Measurements from ENCODE around the gene MAN2A1. TPM values are rescaled to one million over a fixed set of nuclear protein-coding genes. Genes with fewer than 3 reads are reported as not detected.

The MAN2A1 gene
- total and polyA plus RNA-seq, 12 donors: 11.7 to 123 (median 83.2) TPM

DNA sequence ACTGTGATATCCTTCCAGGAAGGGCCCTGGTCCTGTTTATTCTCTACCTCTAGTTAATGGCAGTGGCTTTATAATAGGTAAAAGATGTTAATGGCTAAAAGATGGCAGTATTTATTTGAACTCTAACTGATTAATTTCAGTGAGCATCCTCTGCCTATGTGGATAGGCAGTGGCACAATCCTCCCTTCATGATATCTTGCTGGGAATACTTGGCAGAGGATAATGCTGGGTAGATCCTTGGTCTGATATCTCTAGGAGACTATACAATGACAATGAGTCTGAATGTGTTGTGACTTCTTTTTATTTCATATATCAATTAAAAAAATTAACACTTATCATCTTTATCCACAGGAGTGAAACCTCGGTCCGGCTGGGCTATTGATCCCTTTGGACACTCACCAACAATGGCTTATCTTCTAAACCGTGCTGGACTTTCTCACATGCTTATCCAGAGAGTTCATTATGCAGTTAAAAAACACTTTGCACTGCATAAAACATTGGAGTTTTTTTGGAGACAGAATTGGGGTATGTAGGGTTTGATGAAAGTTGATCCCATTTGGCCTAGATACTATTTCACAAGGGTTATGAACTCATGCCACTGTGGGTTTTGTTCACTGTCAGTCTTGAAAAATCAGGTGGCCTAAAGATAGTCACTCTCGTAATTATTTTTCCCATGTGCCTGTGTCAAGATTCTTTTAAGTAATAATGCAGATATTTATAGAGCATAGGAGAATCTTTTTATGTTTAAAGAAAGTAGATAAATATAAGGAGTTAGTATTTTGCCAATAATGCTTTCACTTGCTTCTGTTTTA, 77.7 kb downstream of the MAN2A1 start:
- TF ChIP-seq, protein P1, sequence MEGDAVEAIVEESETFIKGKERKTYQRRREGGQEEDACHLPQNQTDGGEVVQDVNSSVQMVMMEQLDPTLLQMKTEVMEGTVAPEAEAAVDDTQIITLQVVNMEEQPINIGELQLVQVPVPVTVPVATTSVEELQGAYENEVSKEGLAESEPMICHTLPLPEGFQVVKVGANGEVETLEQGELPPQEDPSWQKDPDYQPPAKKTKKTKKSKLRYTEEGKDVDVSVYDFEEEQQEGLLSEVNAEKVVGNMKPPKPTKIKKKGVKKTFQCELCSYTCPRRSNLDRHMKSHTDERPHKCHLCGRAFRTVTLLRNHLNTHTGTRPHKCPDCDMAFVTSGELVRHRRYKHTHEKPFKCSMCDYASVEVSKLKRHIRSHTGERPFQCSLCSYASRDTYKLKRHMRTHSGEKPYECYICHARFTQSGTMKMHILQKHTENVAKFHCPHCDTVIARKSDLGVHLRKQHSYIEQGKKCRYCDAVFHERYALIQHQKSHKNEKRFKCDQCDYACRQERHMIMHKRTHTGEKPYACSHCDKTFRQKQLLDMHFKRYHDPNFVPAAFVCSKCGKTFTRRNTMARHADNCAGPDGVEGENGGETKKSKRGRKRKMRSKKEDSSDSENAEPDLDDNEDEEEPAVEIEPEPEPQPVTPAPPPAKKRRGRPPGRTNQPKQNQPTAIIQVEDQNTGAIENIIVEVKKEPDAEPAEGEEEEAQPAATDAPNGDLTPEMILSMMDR (IDR thresholded peaks at IDR 0.05): no peak
- H3K27me3 ChIP-seq: no peaks in the 10 kb centered on the region
- no peaks in the 10 kb centered on the region for H3K4me1 ChIP-seq (replicated peaks in 1 of 2)
- peaks cover 0 to 23% of the 10 kb centered on the region in 2 donors for H3K36me3 ChIP-seq (replicated peaks in 1 of 2)
- 91 to 97% (median 95%) methylated on average over 4 of the region's 4 CpGs for WGBS, 4 donors
- no peak overlapping the region for H3K4me3 ChIP-seq
- no peaks in the 10 kb centered on the region for H3K9me3 ChIP-seq (replicated peaks in 1 of 3)
- H3K27ac ChIP-seq: no peak overlapping the region
- intact Hi-C loops (cut with DNase I): no loop called here
- no peak for DNase-seq

DNA sequence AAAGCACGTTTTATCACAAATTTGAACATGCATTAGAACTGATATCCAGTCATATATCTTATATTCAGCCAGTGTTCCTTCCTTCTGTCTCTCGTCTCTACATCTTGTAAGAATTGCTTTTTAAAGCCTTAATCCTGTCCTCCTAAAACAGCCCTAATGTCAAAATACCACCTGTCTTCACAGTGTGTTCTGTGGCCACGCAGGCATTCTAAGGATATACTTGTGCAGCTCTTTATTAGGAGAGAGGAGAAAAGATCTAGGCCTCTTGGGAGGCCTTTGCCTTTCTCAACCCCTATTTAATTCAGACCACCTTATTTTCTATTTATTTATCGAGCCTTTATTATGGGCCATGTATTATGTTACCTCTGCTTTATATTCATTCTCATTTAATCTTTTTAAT, 78.3 kb downstream of the MAN2A1 start:
- DNase-seq: no peak
- TF ChIP-seq POLR2A (IDR thresholded peaks at IDR 0.05): no peak
- TF ChIP-seq, protein P1 (IDR thresholded peaks at IDR 0.05): no peak
- peaks cover 0 to 26% of the 10 kb centered on the region in 2 donors for H3K36me3 ChIP-seq (replicated peaks in 1 of 2)
- no peaks in the 10 kb centered on the region for H3K27me3 ChIP-seq
- 93 to 96% (median 96%) methylated on average over 4 of the region's 4 CpGs for WGBS, 4 donors
- no peaks in the 10 kb centered on the region for H3K4me1 ChIP-seq (replicated peaks in 1 of 2)
- intact Hi-C loops (cut with DNase I): no loop called here
- no peak overlapping the region for H3K27ac ChIP-seq
- H3K9me3 ChIP-seq (replicated peaks in 1 of 3): no peaks in the 10 kb centered on the region
- no peak overlapping the region for H3K4me3 ChIP-seq

DNA sequence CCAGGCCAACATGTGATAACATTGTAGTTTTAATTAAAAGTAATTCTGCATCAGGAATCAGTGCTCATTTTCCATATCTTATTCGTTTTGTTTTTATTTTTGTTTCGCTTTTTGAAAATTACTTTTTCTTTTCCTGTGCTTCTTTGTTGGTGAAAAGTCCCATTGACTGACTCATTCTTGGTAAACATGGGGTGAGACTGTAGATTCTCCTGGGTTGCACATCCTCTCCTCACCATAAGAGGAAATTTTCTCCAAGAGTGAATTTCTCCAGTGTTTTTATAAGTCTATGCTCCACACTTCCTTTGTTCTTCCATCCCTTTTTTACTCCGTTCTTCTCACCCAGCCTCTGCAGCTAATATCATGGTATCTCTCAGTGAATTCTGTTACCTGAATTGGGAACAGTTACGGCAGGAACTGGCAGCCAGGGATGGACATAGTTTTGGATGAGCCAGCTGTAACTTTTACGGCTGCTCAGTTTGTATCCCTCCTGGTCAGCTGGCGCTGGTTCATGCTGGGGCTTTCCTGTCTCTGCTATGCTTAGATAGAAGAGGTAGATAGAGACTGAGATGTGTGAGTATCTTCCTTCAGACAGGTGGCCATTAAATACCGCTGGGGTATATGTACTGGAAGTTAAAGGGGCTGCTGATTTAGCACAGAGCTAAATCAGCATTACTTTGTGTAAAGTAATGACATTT, 80.0 kb downstream of the MAN2A1 start:
- intact Hi-C loops (cut with DNase I): no loop called here
- H3K9me3 ChIP-seq (replicated peaks in 1 of 3): no peaks in the 10 kb centered on the region
- no peak overlapping the region for H3K27ac ChIP-seq
- TF ChIP-seq, protein P1 (IDR thresholded peaks at IDR 0.05): no peak
- no peak for TF ChIP-seq POLR2A (IDR thresholded peaks at IDR 0.05)
- H3K27me3 ChIP-seq: no peaks in the 10 kb centered on the region
- no peaks in the 10 kb centered on the region for H3K4me1 ChIP-seq (replicated peaks in 1 of 2)
- DNase-seq: no peak
- H3K36me3 ChIP-seq (replicated peaks in 1 of 2): peaks cover 0 to 27% of the 10 kb centered on the region in 2 donors
- H3K4me3 ChIP-seq: no peak overlapping the region
- WGBS, 4 donors: 96 to 97% (median 97%) methylated on average over 7 of the region's 7 CpGs

DNA sequence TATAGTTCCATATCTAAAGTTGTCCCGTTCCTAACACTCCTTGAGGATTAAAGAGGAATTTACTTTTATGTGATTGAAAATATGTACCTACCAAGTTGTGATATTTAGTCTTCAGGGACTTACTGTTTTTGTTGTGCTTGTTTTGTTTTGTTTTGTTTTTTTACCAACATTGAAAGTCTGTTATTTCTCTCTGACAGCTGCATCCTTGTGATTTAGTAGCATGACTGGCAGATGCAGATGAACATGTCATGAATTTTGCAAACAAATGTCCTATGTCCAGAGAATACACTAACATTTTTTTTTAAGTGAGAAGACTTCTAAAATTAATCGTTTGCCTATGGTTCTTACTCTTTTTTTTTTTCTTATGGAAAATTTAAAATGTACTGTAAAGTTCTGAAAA, 85.4 kb downstream of the MAN2A1 start:
- H3K4me1 ChIP-seq (replicated peaks in 1 of 2): peaks cover 0 to 4% of the 10 kb centered on the region in 2 donors
- H3K4me3 ChIP-seq: no peak overlapping the region
- TF ChIP-seq, protein P1 (IDR thresholded peaks at IDR 0.05): no peak
- TF ChIP-seq POLR2A (IDR thresholded peaks at IDR 0.05): no peak
- intact Hi-C loops (cut with DNase I): no loop called here
- no peak for DNase-seq
- H3K27me3 ChIP-seq: no peaks in the 10 kb centered on the region
- WGBS, 4 donors: 93 to 98% (median 97%) methylated on average over 2 of the region's 2 CpGs
- H3K9me3 ChIP-seq (replicated peaks in 1 of 3): no peaks in the 10 kb centered on the region
- peaks cover 0 to 25% of the 10 kb centered on the region in 2 donors for H3K36me3 ChIP-seq (replicated peaks in 1 of 2)
- no peak overlapping the region for H3K27ac ChIP-seq

Measured in adrenal gland (tissue), 12 donors.